Subcutaneous adipose tissue (tissue), 4 donors: ENCODE data around the gene TCL1B. TPM values are rescaled to one million over a fixed set of nuclear protein-coding genes. Genes with fewer than 3 reads are reported as not detected.

ENCODE experiments used
- total RNA-seq, 4 donors: library from RNA; depleted of rRNA; stranded (reverse); fragments of >200 nt; gene quantifications; one replicate each; pipeline ENCODE4 v1.1.0, GENCODE V29; 2016
- TF ChIP-seq, protein P1 (sequence below): fragments of 450-650 bp; IDR thresholded peaks from one replicate; pipeline ENCODE4 v1.5.1; 2016; ENCODE audit warnings: low read depth, mild to moderate bottlenecking, control low read depth, antibody characterized with exemption, moderate library complexity

TCL1B gene
- total RNA-seq, 4 donors from 2014 or later, result not detected

DNA sequence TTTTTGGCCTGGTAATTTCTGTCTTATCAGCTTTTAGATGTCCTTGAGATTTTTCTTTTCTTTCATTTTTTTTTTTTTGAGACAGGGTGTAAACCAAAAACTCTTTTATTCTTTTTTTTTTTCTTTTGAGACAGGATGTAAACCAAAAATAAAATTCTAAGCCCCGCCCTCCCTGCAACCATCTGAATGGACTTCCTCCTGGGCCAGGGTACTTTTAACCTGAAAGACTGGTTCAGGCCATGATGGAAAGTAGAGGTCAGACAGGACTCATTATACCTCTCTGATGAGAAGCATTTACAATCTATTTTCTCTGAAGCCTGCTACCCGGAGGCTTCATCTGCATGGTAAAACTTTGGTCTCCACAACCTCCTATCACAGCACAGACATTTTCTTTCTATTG is 33.5 kb upstream of the TCL1B start:
- TF ChIP-seq, protein P1, sequence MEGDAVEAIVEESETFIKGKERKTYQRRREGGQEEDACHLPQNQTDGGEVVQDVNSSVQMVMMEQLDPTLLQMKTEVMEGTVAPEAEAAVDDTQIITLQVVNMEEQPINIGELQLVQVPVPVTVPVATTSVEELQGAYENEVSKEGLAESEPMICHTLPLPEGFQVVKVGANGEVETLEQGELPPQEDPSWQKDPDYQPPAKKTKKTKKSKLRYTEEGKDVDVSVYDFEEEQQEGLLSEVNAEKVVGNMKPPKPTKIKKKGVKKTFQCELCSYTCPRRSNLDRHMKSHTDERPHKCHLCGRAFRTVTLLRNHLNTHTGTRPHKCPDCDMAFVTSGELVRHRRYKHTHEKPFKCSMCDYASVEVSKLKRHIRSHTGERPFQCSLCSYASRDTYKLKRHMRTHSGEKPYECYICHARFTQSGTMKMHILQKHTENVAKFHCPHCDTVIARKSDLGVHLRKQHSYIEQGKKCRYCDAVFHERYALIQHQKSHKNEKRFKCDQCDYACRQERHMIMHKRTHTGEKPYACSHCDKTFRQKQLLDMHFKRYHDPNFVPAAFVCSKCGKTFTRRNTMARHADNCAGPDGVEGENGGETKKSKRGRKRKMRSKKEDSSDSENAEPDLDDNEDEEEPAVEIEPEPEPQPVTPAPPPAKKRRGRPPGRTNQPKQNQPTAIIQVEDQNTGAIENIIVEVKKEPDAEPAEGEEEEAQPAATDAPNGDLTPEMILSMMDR, result no peak

DNA sequence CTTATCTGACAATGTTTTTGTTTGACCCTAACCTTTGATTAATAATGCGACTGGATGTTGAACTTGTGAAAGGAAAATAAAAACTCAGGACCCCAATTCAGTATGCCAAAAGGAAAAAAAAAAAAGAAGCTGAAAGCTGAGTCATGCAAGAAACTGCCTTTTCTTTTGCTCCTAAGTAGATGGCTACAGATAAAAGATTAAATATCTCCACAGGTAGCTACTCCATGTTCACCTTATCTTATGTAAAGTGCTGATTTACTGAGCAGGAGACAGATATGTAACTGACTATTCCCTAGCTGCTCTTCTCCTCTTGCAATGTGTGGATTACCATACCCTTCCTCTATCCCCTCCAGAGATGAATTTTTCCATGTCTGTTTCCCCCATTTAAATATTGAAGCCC is 30.8 kb upstream of the TCL1B start:
- TF ChIP-seq, protein P1, result no peak

- TF ChIP-seq, protein P1, result no peak
Measured at GRCh38 chr14:95656634-95657033, 29.6 kb upstream of the TCL1B start.

DNA sequence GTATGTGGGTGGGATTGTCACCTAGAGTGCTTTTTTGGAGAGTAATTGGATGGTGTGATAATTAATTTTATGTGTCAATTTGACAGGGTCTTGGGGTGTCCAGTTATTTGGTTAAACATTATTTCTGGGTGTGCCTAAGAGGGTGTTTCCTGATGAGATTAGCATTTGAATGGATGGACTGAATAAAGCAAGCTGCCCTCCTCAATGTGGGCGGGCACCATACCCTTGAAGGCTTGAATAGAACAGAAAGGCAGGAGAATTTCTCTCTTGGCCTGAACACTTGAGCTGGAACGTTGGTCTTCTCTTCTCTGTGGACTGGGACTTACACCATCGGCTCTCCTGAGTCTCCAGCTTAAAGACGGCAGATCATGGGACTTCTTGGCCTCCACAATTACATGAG is 28.8 kb upstream of the TCL1B start:
- TF ChIP-seq, protein P1, result no peak

GRCh38 chr14:95659293-95659989 is 26.8 kb upstream of the TCL1B start:
- TF ChIP-seq, protein P1, result no peak

DNA sequence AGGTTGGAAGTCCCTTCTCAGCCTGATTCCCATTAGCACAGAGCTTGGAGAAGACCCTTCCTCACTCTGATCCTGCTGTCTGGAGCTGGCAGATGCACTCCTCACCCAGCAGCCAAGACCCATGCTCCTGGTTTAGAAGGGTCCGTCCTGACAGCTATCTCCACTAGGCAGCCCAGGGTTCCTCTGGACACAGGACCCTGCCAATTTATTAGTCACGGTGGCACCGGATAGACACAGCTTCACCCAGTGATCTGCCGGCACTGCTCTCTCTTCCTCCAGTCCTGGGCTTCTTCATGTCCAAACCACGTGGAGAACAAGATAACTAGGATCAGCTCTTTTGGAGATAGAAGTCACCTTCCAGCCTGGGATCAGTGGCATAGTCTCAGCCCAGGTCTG is 26.2 kb upstream of the TCL1B start:
- TF ChIP-seq, protein P1, result no peak

DNA sequence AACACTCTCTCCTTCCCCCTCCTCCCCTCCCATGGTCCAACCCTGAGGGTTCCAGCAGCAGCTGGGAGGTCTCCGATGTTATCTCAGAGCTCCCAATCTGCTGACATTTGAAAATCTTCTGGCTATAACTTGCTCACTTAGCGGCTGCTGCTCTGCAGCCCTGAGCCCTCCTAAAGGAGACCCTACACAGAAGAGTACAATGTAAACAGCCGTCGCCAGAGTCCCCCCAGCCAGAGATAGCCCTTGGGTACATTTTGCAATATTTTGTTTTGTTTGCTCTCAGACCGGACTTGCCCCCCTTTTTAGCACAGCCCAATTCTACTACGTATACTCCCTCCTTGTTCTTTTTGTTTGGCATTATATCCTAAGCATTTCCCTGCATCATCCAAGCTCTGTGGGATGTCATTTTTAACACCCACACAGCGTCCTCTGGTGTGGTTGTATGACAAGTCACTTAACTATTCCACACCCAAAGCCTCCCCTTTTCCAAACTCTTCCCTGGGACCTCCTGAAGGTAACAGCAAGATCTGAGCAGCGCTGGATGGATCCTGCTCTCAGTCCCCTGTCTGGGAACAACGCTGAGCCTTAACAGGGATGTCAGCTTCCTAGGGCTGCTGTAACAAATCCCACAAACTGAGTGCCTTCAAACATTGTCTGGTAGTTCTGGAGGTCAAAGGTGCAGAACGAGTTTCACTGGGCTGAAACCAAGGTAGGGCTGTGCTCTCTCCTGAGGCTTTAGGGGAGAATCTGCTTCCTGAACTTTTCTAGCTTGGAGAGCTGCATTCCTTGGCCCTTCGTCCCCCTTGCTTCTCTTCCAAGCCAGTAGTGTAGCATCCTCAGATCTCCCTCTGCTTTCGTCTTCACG is 25.3 kb upstream of the TCL1B start:
- TF ChIP-seq, protein P1, result no peak
